Measurements from ENCODE around the gene PLA2G4D. TPM values are rescaled to one million over a fixed set of nuclear protein-coding genes. Genes with fewer than 3 reads are reported as not detected.

Gene PLA2G4D
- polyA plus RNA-seq, 1 of the 3 experiments (the other 2 are of a cell fraction): not detected

DNA sequence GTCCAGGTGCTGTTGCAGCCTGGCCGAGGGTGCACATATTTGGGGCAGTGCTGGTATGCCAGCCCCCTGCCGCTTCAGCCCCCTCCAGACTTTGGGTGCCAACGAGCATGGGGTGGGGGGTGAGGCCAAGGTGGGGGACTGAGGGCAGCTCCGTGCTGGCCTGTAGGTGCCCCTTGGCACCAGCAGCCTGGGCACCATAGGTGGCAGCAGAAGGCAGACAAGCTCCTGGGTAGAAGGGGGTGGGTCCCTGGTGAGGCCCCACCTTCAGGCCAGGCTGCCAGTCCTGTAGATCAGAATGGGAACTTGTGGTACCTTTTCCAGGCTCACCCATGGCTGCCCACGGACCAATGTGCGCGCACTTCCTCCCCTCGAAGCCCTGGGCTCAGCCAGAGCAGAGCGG lies 57.4 kb downstream of the PLA2G4D start:
- no peak overlapping the region for H3K27ac ChIP-seq (ENCODE audit: low read depth in 2 of 2, low read length in 1 of 2)
- no peaks in the 10 kb centered on the region for H3K79me2 ChIP-seq (ENCODE audit: insufficient read depth)
- H3K27me3 ChIP-seq (ENCODE audit: insufficient read depth): no peaks in the 10 kb centered on the region
- DNase-seq: no peak
- H3K4me2 ChIP-seq: no peak overlapping the region
- no peaks in the 10 kb centered on the region for H3K9me2 ChIP-seq
- H3K4me1 ChIP-seq (ENCODE audit: control insufficient read depth in 1 of 2, insufficient read depth in 2 of 2, low read depth in 1 of 2, low read length in 1 of 2): peaks cover 0 to 2% of the 10 kb centered on the region in 2 experiments; a peak in 1 of 4 replicates
- no peaks in the 10 kb centered on the region for H3K9me3 ChIP-seq
- no peaks in the 10 kb centered on the region for H3F3A ChIP-seq (replicated peaks; ENCODE audit: insufficient read depth)
- 64% methylated on average over 3 of the region's 9 CpGs for WGBS (ENCODE audit: low lambda C conversion rate)
- ChIA-PET POLR2A (no interaction called here), CTCF (interaction anchor here (1.3 to 2.0 kb wide), 3 partner anchors 12 to 48 kb away, joined by 3 to 8 read pairs (median 3); no protein-coding TSS in a partner anchor)
- no peak overlapping the region for H3K9ac ChIP-seq
- TF ChIP-seq, protein P1, sequence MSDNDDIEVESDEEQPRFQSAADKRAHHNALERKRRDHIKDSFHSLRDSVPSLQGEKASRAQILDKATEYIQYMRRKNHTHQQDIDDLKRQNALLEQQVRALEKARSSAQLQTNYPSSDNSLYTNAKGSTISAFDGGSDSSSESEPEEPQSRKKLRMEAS (IDR thresholded peaks at IDR 0.05; ENCODE audit: low read depth): no peak
- TF ChIP-seq FOXM1 (IDR thresholded peaks at IDR 0.05; ENCODE audit: low read depth): no peak
- no peak for TF ChIP-seq MEF2A (IDR thresholded peaks at IDR 0.05; ENCODE audit: borderline replicate concordance, low read depth)
- TF ChIP-seq FOSL2 (IDR thresholded peaks at IDR 0.05; ENCODE audit: borderline replicate concordance, low read depth): no peak
- TF ChIP-seq TCF12 (IDR thresholded peaks at IDR 0.05): no peak
- TF ChIP-seq, protein P2, sequence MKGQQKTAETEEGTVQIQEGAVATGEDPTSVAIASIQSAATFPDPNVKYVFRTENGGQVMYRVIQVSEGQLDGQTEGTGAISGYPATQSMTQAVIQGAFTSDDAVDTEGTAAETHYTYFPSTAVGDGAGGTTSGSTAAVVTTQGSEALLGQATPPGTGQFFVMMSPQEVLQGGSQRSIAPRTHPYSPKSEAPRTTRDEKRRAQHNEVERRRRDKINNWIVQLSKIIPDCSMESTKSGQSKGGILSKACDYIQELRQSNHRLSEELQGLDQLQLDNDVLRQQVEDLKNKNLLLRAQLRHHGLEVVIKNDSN (IDR thresholded peaks at IDR 0.05; ENCODE audit: borderline replicate concordance, low read depth): no peak
- TF ChIP-seq RFX5 (IDR thresholded peaks at IDR 0.05; ENCODE audit: low read length): no peak
- TF ChIP-seq, protein P3, sequence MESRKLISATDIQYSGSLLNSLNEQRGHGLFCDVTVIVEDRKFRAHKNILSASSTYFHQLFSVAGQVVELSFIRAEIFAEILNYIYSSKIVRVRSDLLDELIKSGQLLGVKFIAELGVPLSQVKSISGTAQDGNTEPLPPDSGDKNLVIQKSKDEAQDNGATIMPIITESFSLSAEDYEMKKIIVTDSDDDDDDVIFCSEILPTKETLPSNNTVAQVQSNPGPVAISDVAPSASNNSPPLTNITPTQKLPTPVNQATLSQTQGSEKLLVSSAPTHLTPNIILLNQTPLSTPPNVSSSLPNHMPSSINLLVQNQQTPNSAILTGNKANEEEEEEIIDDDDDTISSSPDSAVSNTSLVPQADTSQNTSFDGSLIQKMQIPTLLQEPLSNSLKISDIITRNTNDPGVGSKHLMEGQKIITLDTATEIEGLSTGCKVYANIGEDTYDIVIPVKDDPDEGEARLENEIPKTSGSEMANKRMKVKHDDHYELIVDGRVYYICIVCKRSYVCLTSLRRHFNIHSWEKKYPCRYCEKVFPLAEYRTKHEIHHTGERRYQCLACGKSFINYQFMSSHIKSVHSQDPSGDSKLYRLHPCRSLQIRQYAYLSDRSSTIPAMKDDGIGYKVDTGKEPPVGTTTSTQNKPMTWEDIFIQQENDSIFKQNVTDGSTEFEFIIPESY (IDR thresholded peaks at IDR 0.05; ENCODE audit: borderline replicate concordance, low read depth): no peak
- TF ChIP-seq YY1 (IDR thresholded peaks at IDR 0.05; ENCODE audit: low read depth): no peak
- no peak for TF ChIP-seq SIN3A (IDR thresholded peaks at IDR 0.05; ENCODE audit: borderline replicate concordance, low read depth, low read length)
- TF ChIP-seq SMC3 (IDR thresholded peaks at IDR 0.05; ENCODE audit: low read depth, low read length): no peak
- no peak for TF ChIP-seq JUND (IDR thresholded peaks at IDR 0.05)
- TF ChIP-seq TAF1 (IDR thresholded peaks at IDR 0.05; ENCODE audit: borderline replicate concordance, low read depth, low read length): no peak
- no peak for TF ChIP-seq CHD2 (IDR thresholded peaks at IDR 0.05; ENCODE audit: low read length, partially characterized antibody)
- no peak for TF ChIP-seq TEAD4 (IDR thresholded peaks at IDR 0.05; ENCODE audit: borderline replicate concordance, insufficient read depth)
- no peak for TF ChIP-seq ELF1 (IDR thresholded peaks at IDR 0.05)
- TF ChIP-seq, protein P4, sequence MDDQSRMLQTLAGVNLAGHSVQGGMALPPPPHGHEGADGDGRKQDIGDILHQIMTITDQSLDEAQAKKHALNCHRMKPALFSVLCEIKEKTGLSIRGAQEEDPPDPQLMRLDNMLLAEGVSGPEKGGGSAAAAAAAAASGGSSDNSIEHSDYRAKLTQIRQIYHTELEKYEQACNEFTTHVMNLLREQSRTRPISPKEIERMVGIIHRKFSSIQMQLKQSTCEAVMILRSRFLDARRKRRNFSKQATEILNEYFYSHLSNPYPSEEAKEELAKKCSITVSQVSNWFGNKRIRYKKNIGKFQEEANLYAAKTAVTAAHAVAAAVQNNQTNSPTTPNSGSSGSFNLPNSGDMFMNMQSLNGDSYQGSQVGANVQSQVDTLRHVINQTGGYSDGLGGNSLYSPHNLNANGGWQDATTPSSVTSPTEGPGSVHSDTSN (IDR thresholded peaks at IDR 0.05): no peak
- H3K36me3 ChIP-seq (replicated peaks in 1 of 2; ENCODE audit: control insufficient read depth in 1 of 2, insufficient read depth in 2 of 2, low read length in 1 of 2): no peaks in the 10 kb centered on the region
- H4K20me1 ChIP-seq (ENCODE audit: insufficient read depth): no peaks in the 10 kb centered on the region
- no peak overlapping the region for H3K4me3 ChIP-seq (ENCODE audit: low read depth in 2 of 2, low read length in 1 of 2)
- no peak overlapping the region for H2AFZ ChIP-seq (ENCODE audit: low read depth)

Measured in SK-N-SH (cell line).